HepG2 (cell line): ENCODE results near the gene GALNT15. TPM values are rescaled to one million over a fixed set of nuclear protein-coding genes. Genes with fewer than 3 reads are reported as not detected.
A peak's percentile ranks its signal among the peaks of the same experiment; 100 is the strongest.

Experiments
- BCL3 ChIP-seq: sonication (generic); formaldehyde crosslinking; IDR thresholded peaks from 2 replicates; pipeline ENCODE4 v1.5.1; 2020; ENCODE audit warnings: mild to moderate bottlenecking, missing genetic modification reagents, moderate library complexity
- BCLAF1 ChIP-seq: fragments of 450-650 bp; IDR thresholded peaks from 2 replicates; pipeline ENCODE4 v1.6.1; 2017; ENCODE audit warnings: mild to moderate bottlenecking
- ISL2 ChIP-seq: sonication (generic); formaldehyde crosslinking; IDR thresholded peaks from 2 replicates; pipeline ENCODE4 v1.5.0; 2020; ENCODE audit warnings: missing genetic modification reagents
- LCORL ChIP-seq, 2 experiments: fragments of 450-650 bp in 1 of 2; sonication (generic) in 1 of 2; formaldehyde crosslinking in 1 of 2; IDR thresholded peaks; 2 replicates each; pipeline versions ENCODE4 v1.5.0 to v1.6.1; 2017 to 2020; ENCODE audit warnings: antibody characterized with exemption in 1 of 2, missing genetic modification reagents in 1 of 2
- MATR3 ChIP-seq: sonication (generic); formaldehyde crosslinking; IDR thresholded peaks from 2 replicates; pipeline ENCODE4 v1.4.0; 2020; ENCODE audit warnings: missing genetic modification reagents
- MBNL3 ChIP-seq: fragments of 250-450 bp; sonication (Bioruptor Pico); conservative IDR thresholded peaks from 2 replicates; pipeline ENCODE4 v1.8.0; 2022; ENCODE audit warnings: mild to moderate bottlenecking, inconsistent platforms
- POLR2A ChIP-seq, 2 experiments: IDR thresholded peaks; 2 replicates each; pipeline ENCODE4 v1.6.1; 2011; ENCODE audit warnings: low read depth in 2 of 2, low read length in 2 of 2, mild to moderate bottlenecking in 1 of 2, moderate library complexity in 1 of 2; ENCODE audit not compliant: insufficient read depth in 1 of 2
- SIX1 ChIP-seq: sonication (generic); formaldehyde crosslinking; IDR thresholded peaks from 2 replicates; pipeline ENCODE4 v1.4.0; 2020; ENCODE audit warnings: missing genetic modification reagents, borderline replicate concordance
- TOPORS ChIP-seq: sonication (generic); formaldehyde crosslinking; IDR thresholded peaks from 2 replicates; pipeline ENCODE4 v1.8.0; 2023; ENCODE audit warnings: mild to moderate bottlenecking, missing genetic modification reagents
- ZFX ChIP-seq: sonication (generic); formaldehyde crosslinking; IDR thresholded peaks from 2 replicates; pipeline ENCODE4 v1.4.0; 2020; ENCODE audit warnings: mild to moderate bottlenecking, low read depth, missing genetic modification reagents, moderate library complexity
- ZNF251 ChIP-seq: sonication (generic); formaldehyde crosslinking; IDR thresholded peaks from 2 replicates; pipeline ENCODE4 v1.9.0; 2021; ENCODE audit warnings: mild to moderate bottlenecking, missing genetic modification reagents
- ZNF670 ChIP-seq: sonication (generic); formaldehyde crosslinking; IDR thresholded peaks from 2 replicates; pipeline ENCODE4 v1.8.0; 2022; ENCODE audit warnings: mild to moderate bottlenecking, missing genetic modification reagents, borderline replicate concordance
- ZNF841 ChIP-seq: sonication (generic); formaldehyde crosslinking; IDR thresholded peaks from 2 replicates; pipeline ENCODE4 v1.8.1; 2023; ENCODE audit warnings: missing genetic modification reagents, borderline replicate concordance
- polyA plus RNA-seq, 8 experiments: library from polyadenylated mRNA; depleted of rRNA in 3 of 8; stranded (reverse) in 7 of 8; unstranded in 1 of 8; fragments of >200 nt; fragmentation: Illumina TruSeq in 4 of 8; extraction: Trizol in 4 of 8; gene quantifications; 2 replicates each; pipeline versions ENCODE4 v1.2.1 to v1.2.3, GENCODE V29; 2011 to 2016; ENCODE audit warnings: low read depth in 4 of 8, missing spikeins in 1 of 8, mixed read lengths in 1 of 8; ENCODE audit not compliant: insufficient read depth in 1 of 8
- total RNA-seq, 5 experiments: library from RNA; depleted of rRNA; stranded (reverse); fragments of >200 nt; fragmentation: Illumina TruSeq; extraction: Trizol; gene quantifications; 2 replicates each; pipeline ENCODE4 v1.2.3, GENCODE V29; 2016; ENCODE audit warnings: low read depth in 1 of 5
- TF ChIP-seq, protein P1 (sequence below): conservative IDR thresholded peaks from 2 replicates; pipeline ENCODE4 v1.6.1; 2018; ENCODE audit warnings: missing genetic modification reagents
- TF ChIP-seq, protein P2 (sequence below): sonication (generic); formaldehyde crosslinking; IDR thresholded peaks from 2 replicates; pipeline ENCODE4 v1.8.0; 2022; ENCODE audit warnings: missing genetic modification reagents, mild to moderate bottlenecking, inconsistent platforms, borderline replicate concordance
- TF ChIP-seq, protein P3 (sequence below): sonication (generic); formaldehyde crosslinking; conservative IDR thresholded peaks from 2 replicates; pipeline ENCODE4 v1.5.0; 2020; ENCODE audit warnings: missing genetic modification reagents

Gene GALNT15
- total and polyA plus RNA-seq, 2 of the 13 experiments (the other 11 are each of a cell fraction or from before 2014, with no cell fraction given), result 0.02 to 0.04 TPM

DNA sequence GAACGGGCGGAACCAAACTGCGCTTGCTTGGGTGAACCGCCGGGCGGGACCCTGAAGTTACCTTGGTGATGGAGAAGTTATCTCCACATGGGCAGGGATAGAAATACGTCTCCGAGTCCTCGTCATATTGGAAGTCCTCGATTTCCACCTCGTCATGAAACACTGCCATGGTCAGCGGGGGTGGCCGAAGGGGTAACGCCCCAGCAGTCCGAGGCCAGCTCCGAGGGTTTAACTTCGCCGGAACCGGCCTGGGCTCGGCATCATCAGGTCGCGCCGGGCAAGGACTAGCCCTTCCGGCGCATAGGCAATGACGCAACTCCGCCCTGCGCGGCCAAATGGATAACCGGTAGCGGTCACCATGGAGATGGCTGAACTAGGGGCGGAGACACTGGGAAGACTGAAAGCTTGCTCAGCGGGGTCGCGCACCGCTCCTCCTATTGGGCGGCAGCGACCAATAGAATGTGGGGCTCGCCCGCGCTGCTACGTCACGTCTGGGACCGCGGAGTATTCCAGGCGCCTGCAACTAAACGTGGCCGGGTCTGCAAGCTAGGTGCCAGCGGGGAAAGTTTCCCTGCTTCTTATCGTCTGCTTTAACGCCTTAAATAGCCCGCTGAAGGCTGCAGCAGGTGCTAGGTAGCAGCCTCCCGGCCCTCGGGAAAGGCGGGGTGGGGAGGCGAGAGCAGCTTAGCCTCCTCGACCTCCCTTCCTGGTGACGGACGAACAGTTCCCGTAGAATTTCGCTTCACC lies 90.4 kb downstream of the GALNT15 start, which contains the start of the genes DPH3 and OXNAD1 (continued):
- TF ChIP-seq MBNL3 (CRISPR knock-in tag) (no peak), ISL2 (CRISPR knock-in tag) (0 out of 2 replicates have a peak, but pooled peaks have one; percentile 18), BCL3 (CRISPR knock-in tag) (no peak), LCORL (IDR thresholded peaks at IDR 0.05) (no peak), LCORL (CRISPR knock-in tag; IDR thresholded peaks at IDR 0.05) (peak; percentile 52; the same call in 1 of the 2 replicates), MATR3 (CRISPR knock-in tag) (no peak), SIX1 (no peak; the same call in 1 of the 2 replicates), ZNF841 (CRISPR knock-in tag) (no peak), TOPORS (CRISPR knock-in tag) (no peak; the same call in 1 of the 2 replicates), ZNF670 (CRISPR knock-in tag) (peak; percentile 86; the same call in 1 of the 2 replicates), ZFX (CRISPR knock-in tag) (peak; percentile 71), ZNF251 (no peak), BCLAF1 (no peak), POLR2A (IDR thresholded peaks at IDR 0.05; ENCODE audit: insufficient read depth in 1 of 2, low read depth in 2 of 2, low read length in 2 of 2) (peak; percentile 88 to 95)
- TF ChIP-seq, protein P1, sequence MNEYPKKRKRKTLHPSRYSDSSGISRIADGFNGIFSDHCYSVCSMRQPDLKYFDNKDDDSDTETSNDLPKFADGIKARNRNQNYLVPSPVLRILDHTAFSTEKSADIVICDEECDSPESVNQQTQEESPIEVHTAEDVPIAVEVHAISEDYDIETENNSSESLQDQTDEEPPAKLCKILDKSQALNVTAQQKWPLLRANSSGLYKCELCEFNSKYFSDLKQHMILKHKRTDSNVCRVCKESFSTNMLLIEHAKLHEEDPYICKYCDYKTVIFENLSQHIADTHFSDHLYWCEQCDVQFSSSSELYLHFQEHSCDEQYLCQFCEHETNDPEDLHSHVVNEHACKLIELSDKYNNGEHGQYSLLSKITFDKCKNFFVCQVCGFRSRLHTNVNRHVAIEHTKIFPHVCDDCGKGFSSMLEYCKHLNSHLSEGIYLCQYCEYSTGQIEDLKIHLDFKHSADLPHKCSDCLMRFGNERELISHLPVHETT, result peak; percentile 53; the same call in 1 of the 2 replicates
- TF ChIP-seq, protein P2, sequence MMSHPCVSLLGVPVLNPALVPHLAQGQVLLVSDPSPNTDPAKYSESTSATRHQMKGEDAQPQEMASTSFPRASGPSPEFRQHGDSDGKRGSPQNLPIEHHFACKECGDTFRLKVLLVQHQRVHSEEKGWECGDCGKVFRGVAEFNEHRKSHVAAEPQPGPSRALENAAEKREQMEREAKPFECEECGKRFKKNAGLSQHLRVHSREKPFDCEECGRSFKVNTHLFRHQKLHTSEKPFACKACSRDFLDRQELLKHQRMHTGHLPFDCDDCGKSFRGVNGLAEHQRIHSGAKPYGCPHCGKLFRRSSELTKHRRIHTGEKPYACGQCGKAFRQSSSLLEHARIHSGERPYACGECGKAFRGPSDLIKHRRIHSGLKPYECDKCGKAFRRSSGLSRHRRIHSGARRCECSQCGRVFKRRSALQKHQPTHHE (CRISPR knock-in tag), result no peak
- TF ChIP-seq, protein P3, sequence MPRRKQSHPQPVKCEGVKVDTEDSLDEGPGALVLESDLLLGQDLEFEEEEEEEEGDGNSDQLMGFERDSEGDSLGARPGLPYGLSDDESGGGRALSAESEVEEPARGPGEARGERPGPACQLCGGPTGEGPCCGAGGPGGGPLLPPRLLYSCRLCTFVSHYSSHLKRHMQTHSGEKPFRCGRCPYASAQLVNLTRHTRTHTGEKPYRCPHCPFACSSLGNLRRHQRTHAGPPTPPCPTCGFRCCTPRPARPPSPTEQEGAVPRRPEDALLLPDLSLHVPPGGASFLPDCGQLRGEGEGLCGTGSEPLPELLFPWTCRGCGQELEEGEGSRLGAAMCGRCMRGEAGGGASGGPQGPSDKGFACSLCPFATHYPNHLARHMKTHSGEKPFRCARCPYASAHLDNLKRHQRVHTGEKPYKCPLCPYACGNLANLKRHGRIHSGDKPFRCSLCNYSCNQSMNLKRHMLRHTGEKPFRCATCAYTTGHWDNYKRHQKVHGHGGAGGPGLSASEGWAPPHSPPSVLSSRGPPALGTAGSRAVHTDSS (CRISPR knock-in tag), result 0 out of 2 replicates have a peak, but pooled peaks have one; percentile 76
